HepG2 (cell line): ENCODE measurements around the gene TP53. TPM values are rescaled to one million over a fixed set of nuclear protein-coding genes. Genes with fewer than 3 reads are reported as not detected.

Source experiments
- DNMT1 ChIP-seq: sonication (generic); formaldehyde crosslinking; IDR thresholded peaks from 2 replicates; pipeline ENCODE4 v1.5.1; 2020; ENCODE audit warnings: mild to moderate bottlenecking, missing genetic modification reagents
- DZIP1 ChIP-seq: sonication (generic); formaldehyde crosslinking; IDR thresholded peaks from 2 replicates; pipeline ENCODE4 v1.5.0; 2020; ENCODE audit warnings: mild to moderate bottlenecking, missing genetic modification reagents
- HNRNPH1 ChIP-seq: fragments of 200-400 bp; formaldehyde crosslinking; optimal IDR thresholded peaks from 2 replicates; pipeline ENCODE3; 2017; ENCODE audit warnings: mild to moderate bottlenecking, low read depth, low read length
- NFE2L1 ChIP-seq: sonication (generic); formaldehyde crosslinking; IDR thresholded peaks from 2 replicates; pipeline ENCODE4 v1.4.0; 2020; ENCODE audit warnings: missing genetic modification reagents, mild to moderate bottlenecking, borderline replicate concordance
- NFE2L2 ChIP-seq: fragments of 150-350 bp; IDR thresholded peaks from 2 replicates; pipeline ENCODE4 v1.6.1; 2014; ENCODE audit warnings: low read length
- SRY ChIP-seq: sonication (generic); formaldehyde crosslinking; IDR thresholded peaks from 2 replicates; pipeline ENCODE4 v1.8.0; 2022; ENCODE audit warnings: mild to moderate bottlenecking, missing genetic modification reagents
- TBX2 ChIP-seq: sonication (generic); formaldehyde crosslinking; IDR thresholded peaks from 2 replicates; pipeline ENCODE4 v1.5.0; 2020; ENCODE audit warnings: missing genetic modification reagents, mild to moderate bottlenecking, borderline replicate concordance
- ZFP37 ChIP-seq: sonication (generic); formaldehyde crosslinking; IDR thresholded peaks from 2 replicates; pipeline ENCODE4 v1.4.0; 2020; ENCODE audit warnings: missing genetic modification reagents, borderline replicate concordance
- ZNF275 ChIP-seq: sonication (generic); formaldehyde crosslinking; IDR thresholded peaks from 2 replicates; pipeline ENCODE4 v1.8.0; 2022; ENCODE audit warnings: missing genetic modification reagents, mild to moderate bottlenecking, inconsistent platforms, borderline replicate concordance
- ZNF777 ChIP-seq: sonication (generic); formaldehyde crosslinking; IDR thresholded peaks from 2 replicates; pipeline ENCODE4 v1.4.0; 2020; ENCODE audit warnings: missing genetic modification reagents
- polyA plus RNA-seq, 8 experiments: library from polyadenylated mRNA; depleted of rRNA in 3 of 8; stranded (reverse) in 7 of 8; unstranded in 1 of 8; fragments of >200 nt; fragmentation: Illumina TruSeq in 4 of 8; extraction: Trizol in 4 of 8; gene quantifications; 2 replicates each; pipeline versions ENCODE4 v1.2.1 to v1.2.3, GENCODE V29; 2011 to 2016; ENCODE audit warnings: low read depth in 4 of 8, missing spikeins in 1 of 8, mixed read lengths in 1 of 8; ENCODE audit not compliant: insufficient read depth in 1 of 8
- total RNA-seq, 5 experiments: library from RNA; depleted of rRNA; stranded (reverse); fragments of >200 nt; fragmentation: Illumina TruSeq; extraction: Trizol; gene quantifications; 2 replicates each; pipeline ENCODE4 v1.2.3, GENCODE V29; 2016; ENCODE audit warnings: low read depth in 1 of 5
- TF ChIP-seq, protein P1 (sequence below): sonication (generic); formaldehyde crosslinking; IDR thresholded peaks from 2 replicates; pipeline ENCODE4 v1.9.0; 2021; ENCODE audit warnings: missing genetic modification reagents, borderline replicate concordance
- TF ChIP-seq, protein P2 (sequence below): sonication (generic); formaldehyde crosslinking; IDR thresholded peaks from 2 replicates; pipeline ENCODE4 v1.5.1; 2020; ENCODE audit warnings: missing genetic modification reagents, mild to moderate bottlenecking, borderline replicate concordance
- TF ChIP-seq, protein P3 (sequence below), 2 experiments: sonication (generic) in 1 of 2; formaldehyde crosslinking in 1 of 2; IDR thresholded peaks; 2 replicates each; pipeline versions ENCODE4 v1.4.0 to v1.6.1; 2016 to 2020; ENCODE audit warnings: borderline replicate concordance in 1 of 2, low read depth in 1 of 2, mild to moderate bottlenecking in 1 of 2, missing genetic modification reagents in 1 of 2

The TP53 gene
- total and polyA plus RNA-seq, 2 of the 13 experiments (the other 11 are each of a cell fraction or from before 2014, with no cell fraction given), result 17.1 to 29.9 TPM

DNA sequence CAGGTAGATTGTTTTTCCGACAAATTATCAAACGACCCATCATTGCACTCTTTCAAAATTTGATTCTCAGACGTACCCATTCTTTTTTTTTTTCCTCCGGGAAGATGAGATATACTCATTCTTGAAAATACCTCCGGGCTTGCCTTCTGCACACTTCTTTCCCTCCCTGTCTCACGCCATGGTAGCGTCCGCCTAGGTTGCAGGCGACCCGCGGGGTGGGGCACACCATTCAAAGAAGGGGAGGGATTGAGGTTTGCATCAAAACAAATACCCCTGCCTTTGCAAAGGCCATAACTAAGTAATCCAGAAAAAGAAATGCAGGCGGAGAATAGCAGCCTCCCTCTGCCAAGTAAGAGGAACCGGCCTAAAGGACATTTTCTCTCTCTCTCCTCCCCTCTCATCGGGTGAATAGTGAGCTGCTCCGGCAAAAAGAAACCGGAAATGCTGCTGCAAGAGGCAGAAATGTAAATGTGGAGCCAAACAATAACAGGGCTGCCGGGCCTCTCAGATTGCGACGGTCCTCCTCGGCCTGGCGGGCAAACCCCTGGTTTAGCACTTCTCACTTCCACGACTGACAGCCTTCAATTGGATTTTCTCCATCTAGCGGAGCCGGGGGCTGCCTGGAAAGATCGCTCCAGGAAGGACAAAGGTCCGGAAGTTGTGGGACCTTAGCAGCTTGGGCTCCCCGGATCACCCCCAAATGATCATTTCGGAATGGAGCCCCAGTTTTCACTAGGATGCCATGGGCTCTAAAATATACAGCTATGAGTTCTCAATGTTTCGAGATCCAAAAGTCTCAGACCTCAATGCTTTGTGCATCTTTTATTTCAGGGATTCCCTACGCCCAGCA is 843 bp downstream of the TP53 start (continued):
- TF ChIP-seq, protein P1, sequence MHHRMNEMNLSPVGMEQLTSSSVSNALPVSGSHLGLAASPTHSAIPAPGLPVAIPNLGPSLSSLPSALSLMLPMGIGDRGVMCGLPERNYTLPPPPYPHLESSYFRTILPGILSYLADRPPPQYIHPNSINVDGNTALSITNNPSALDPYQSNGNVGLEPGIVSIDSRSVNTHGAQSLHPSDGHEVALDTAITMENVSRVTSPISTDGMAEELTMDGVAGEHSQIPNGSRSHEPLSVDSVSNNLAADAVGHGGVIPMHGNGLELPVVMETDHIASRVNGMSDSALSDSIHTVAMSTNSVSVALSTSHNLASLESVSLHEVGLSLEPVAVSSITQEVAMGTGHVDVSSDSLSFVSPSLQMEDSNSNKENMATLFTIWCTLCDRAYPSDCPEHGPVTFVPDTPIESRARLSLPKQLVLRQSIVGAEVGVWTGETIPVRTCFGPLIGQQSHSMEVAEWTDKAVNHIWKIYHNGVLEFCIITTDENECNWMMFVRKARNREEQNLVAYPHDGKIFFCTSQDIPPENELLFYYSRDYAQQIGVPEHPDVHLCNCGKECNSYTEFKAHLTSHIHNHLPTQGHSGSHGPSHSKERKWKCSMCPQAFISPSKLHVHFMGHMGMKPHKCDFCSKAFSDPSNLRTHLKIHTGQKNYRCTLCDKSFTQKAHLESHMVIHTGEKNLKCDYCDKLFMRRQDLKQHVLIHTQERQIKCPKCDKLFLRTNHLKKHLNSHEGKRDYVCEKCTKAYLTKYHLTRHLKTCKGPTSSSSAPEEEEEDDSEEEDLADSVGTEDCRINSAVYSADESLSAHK (CRISPR knock-in tag), result no peak
- TF ChIP-seq, protein P2, sequence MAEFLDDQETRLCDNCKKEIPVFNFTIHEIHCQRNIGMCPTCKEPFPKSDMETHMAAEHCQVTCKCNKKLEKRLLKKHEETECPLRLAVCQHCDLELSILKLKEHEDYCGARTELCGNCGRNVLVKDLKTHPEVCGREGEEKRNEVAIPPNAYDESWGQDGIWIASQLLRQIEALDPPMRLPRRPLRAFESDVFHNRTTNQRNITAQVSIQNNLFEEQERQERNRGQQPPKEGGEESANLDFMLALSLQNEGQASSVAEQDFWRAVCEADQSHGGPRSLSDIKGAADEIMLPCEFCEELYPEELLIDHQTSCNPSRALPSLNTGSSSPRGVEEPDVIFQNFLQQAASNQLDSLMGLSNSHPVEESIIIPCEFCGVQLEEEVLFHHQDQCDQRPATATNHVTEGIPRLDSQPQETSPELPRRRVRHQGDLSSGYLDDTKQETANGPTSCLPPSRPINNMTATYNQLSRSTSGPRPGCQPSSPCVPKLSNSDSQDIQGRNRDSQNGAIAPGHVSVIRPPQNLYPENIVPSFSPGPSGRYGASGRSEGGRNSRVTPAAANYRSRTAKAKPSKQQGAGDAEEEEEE (CRISPR knock-in tag), result no peak
- no peak for TF ChIP-seq ZFP37 (CRISPR knock-in tag)
- TF ChIP-seq DZIP1 (CRISPR knock-in tag), result no peak
- no peak for TF ChIP-seq HNRNPH1
- no peak for TF ChIP-seq DNMT1
- 0 out of 2 replicates have a peak, but pooled peaks have one; percentile 4 for TF ChIP-seq ZNF275
- TF ChIP-seq NFE2L1, result no peak
- no peak for TF ChIP-seq ZNF777 (CRISPR knock-in tag)
- TF ChIP-seq SRY (CRISPR knock-in tag), result no peak
- TF ChIP-seq, protein P3, sequence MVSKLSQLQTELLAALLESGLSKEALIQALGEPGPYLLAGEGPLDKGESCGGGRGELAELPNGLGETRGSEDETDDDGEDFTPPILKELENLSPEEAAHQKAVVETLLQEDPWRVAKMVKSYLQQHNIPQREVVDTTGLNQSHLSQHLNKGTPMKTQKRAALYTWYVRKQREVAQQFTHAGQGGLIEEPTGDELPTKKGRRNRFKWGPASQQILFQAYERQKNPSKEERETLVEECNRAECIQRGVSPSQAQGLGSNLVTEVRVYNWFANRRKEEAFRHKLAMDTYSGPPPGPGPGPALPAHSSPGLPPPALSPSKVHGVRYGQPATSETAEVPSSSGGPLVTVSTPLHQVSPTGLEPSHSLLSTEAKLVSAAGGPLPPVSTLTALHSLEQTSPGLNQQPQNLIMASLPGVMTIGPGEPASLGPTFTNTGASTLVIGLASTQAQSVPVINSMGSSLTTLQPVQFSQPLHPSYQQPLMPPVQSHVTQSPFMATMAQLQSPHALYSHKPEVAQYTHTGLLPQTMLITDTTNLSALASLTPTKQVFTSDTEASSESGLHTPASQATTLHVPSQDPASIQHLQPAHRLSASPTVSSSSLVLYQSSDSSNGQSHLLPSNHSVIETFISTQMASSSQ (IDR thresholded peaks at IDR 0.05; ENCODE audit: low read depth), result no peak; the same call in 1 of the 2 replicates
- TF ChIP-seq, protein P3 (CRISPR knock-in tag; IDR thresholded peaks at IDR 0.05; ENCODE audit: borderline replicate concordance), result 0 out of 2 replicates have a peak, but pooled peaks have one; percentile 17
- TF ChIP-seq TBX2 (CRISPR knock-in tag), result no peak; the same call in 1 of the 2 replicates
- no peak for TF ChIP-seq NFE2L2
